HepG2 (cell line): ENCODE measurements around the gene CCDC3. TPM values are rescaled to one million over a fixed set of nuclear protein-coding genes. Genes with fewer than 3 reads are reported as not detected.

Experiments used
- ATAC-seq: fragments of 200-7000 bp; cut with Tn5 transposase; 3 replicates; pipeline ENCODE4 v1.9.1; 2020; ENCODE audit warnings: mild to moderate bottlenecking, moderate library complexity
- BruUV-seq: library from RNA; stranded (reverse); fragments of 400-500 nt; replicated peaks from 2 replicates; lab custom pipeline; 2021; lab: Mats Ljungman, UMichigan
- CTCF ChIA-PET: fragments of 300-600 bp; formaldehyde crosslinking; extraction: SDS; loops from one replicate; lab custom pipeline; 2021; ENCODE audit warnings: low total read pairs, inconsistent platforms, low intra/inter-chr PET ratio; lab: Yijun Ruan, JAX
- POLR2A ChIA-PET: fragments of 350-600 bp; sonication (Branson Sonifier 250); formaldehyde crosslinking; loops from one replicate; lab custom pipeline; 2020; ENCODE audit warnings: antibody characterized with exemption, inconsistent platforms; lab: Yijun Ruan, JAX
- DNase-seq: peaks from one replicate; pipeline ENCODE4 v3.0.0-alpha.2; 2015; ENCODE audit warnings: low spot score
- FAIRE-seq: peaks from 3 replicates; lab custom pipeline; 2011; peaks lifted over from hg19 to GRCh38; lab: Jason Lieb, UNC
- H2AFZ ChIP-seq: one replicate; pipeline ENCODE4 v1.6.1; 2011; ENCODE audit warnings: low read length, inconsistent platforms
- H3K27ac ChIP-seq: fragments of 300-600 bp; 3 replicates; pipeline ENCODE4 v1.8.0; 2011; ENCODE audit warnings: mixed run types, mild to moderate bottlenecking, mixed read lengths, low read length, inconsistent platforms; ENCODE audit not compliant: insufficient read depth; ENCODE audit errors: extremely low read length
- H3K27me3 ChIP-seq, 2 experiments: fragments of 200-600 bp in 1 of 2; 2 replicates in 1 of 2; 3 replicates in 1 of 2; pipeline versions ENCODE4 v1.6.0 to v1.8.0; 2011; ENCODE audit warnings: low read length in 2 of 2, mild to moderate bottlenecking in 2 of 2, moderate library complexity in 2 of 2, inconsistent platforms in 1 of 2; ENCODE audit not compliant: insufficient read depth in 2 of 2, control insufficient read depth in 1 of 2
- H3K36me3 ChIP-seq, 2 experiments: fragments of 200-600 bp in 1 of 2; replicated peaks in 1 of 2; 2 replicates in 1 of 2; 3 replicates in 1 of 2; pipeline versions ENCODE4 v1.5.1 to v1.8.0; 2011; ENCODE audit warnings: low read length in 2 of 2, inconsistent platforms in 1 of 2; ENCODE audit not compliant: insufficient read depth in 2 of 2, control insufficient read depth in 1 of 2
- H3K4me1 ChIP-seq: 2 replicates; pipeline ENCODE4 v1.5.1; 2012; ENCODE audit warnings: low read length, inconsistent platforms; ENCODE audit not compliant: insufficient read depth
- H3K4me2 ChIP-seq: 2 replicates; pipeline ENCODE4 v1.6.0; 2011; ENCODE audit warnings: low read depth, low read length, inconsistent platforms
- H3K4me3 ChIP-seq, 3 experiments: fragments of 200-600 bp in 1 of 3; sonication (generic), shearing (Covaris generic) in 1 of 3; replicated peaks in 1 of 3; 2 replicates each; pipeline ENCODE4 v1.5.1; 2011 to 2016; ENCODE audit warnings: low read length in 3 of 3, inconsistent platforms in 2 of 3, low read depth in 2 of 3, mild to moderate bottlenecking in 2 of 3, control low read depth in 1 of 3, mixed read lengths in 1 of 3; ENCODE audit not compliant: insufficient read depth in 1 of 3
- H3K79me2 ChIP-seq: one replicate; pipeline ENCODE4 v1.6.1; 2011; ENCODE audit warnings: low read length, inconsistent platforms; ENCODE audit not compliant: insufficient read depth
- H3K9ac ChIP-seq: 2 replicates; pipeline ENCODE4 v1.6.0; 2011; ENCODE audit warnings: mild to moderate bottlenecking, low read depth, low read length, inconsistent platforms; ENCODE audit not compliant: insufficient read depth
- H3K9me3 ChIP-seq: 2 replicates; pipeline ENCODE4 v1.5.1; 2012; ENCODE audit warnings: mild to moderate bottlenecking, low read length
- H4K20me1 ChIP-seq: 2 replicates; pipeline ENCODE4 v1.6.0; 2011; ENCODE audit warnings: inconsistent platforms, mild to moderate bottlenecking, low read length, moderate library complexity; ENCODE audit not compliant: insufficient read depth
- ARHGAP35 ChIP-seq: sonication (generic); formaldehyde crosslinking; IDR thresholded peaks from 2 replicates; pipeline ENCODE4 v1.9.0; 2022; ENCODE audit warnings: mild to moderate bottlenecking, inconsistent platforms, moderate library complexity, missing genetic modification reagents, borderline replicate concordance
- CCAR2 ChIP-seq: fragments of 200-400 bp; formaldehyde crosslinking; optimal IDR thresholded peaks from 2 replicates; pipeline ENCODE3; 2018; ENCODE audit warnings: low read depth, mild to moderate bottlenecking, low read length, moderate library complexity
- CTCF ChIP-seq: sonication (generic); formaldehyde crosslinking; IDR thresholded peaks from 2 replicates; pipeline ENCODE4 v1.5.0; 2020; ENCODE audit warnings: mild to moderate bottlenecking, missing genetic modification reagents, moderate library complexity
- MEIS2 ChIP-seq: sonication (generic); formaldehyde crosslinking; IDR thresholded peaks from 2 replicates; pipeline ENCODE4 v1.9.0; 2021; ENCODE audit warnings: mild to moderate bottlenecking, missing genetic modification reagents
- RAD21 ChIP-seq: fragments of 450-650 bp; formaldehyde crosslinking; IDR thresholded peaks from 2 replicates; pipeline ENCODE4 v1.5.0; 2020; ENCODE audit warnings: mild to moderate bottlenecking
- SMC3 ChIP-seq: IDR thresholded peaks from 2 replicates; pipeline ENCODE4 v1.6.1; 2011; ENCODE audit warnings: low read length, improper control_type of control experiment
- SRF ChIP-seq: IDR thresholded peaks from 2 replicates; pipeline ENCODE4 v1.6.1; 2011; ENCODE audit warnings: mild to moderate bottlenecking, low read depth, low read length, moderate library complexity
- STAG1 ChIP-seq: sonication (generic); formaldehyde crosslinking; IDR thresholded peaks from 2 replicates; pipeline ENCODE4 v1.4.0; 2020; ENCODE audit warnings: missing genetic modification reagents
- THAP7 ChIP-seq: sonication (generic); formaldehyde crosslinking; IDR thresholded peaks from 2 replicates; pipeline ENCODE4 v1.8.1; 2023; ENCODE audit warnings: mild to moderate bottlenecking, missing genetic modification reagents
- ZMYM4 ChIP-seq: sonication (generic); formaldehyde crosslinking; IDR thresholded peaks from 2 replicates; pipeline ENCODE4 v1.8.1; 2023; ENCODE audit warnings: mild to moderate bottlenecking, missing genetic modification reagents
- ZNF44 ChIP-seq: sonication (generic); formaldehyde crosslinking; IDR thresholded peaks from 2 replicates; pipeline ENCODE4 v1.5.1; 2020; ENCODE audit warnings: mild to moderate bottlenecking, missing genetic modification reagents
- WGBS: methylation state at CpG from one replicate; pipeline ENCODE4 v1.1.6; 2017; ENCODE audit warnings: low lambda C conversion rate; 5-methylcytosine and 5-hydroxymethylcytosine counted together
- in situ Hi-C: cut with HindIII; loops from 2 replicates; pipeline ENCODE4 v1.10.0; 2017; ENCODE audit warnings: low pct_unique_long_range_greater_than_20kb; ENCODE audit not compliant: extremely low pct_ligation_motif_present
- intact Hi-C: fragments of 100-400 bp; cut with micrococcal nuclease; formaldehyde crosslinking; loops from one replicate; pipeline ENCODE4 v1.10.0; 2022; ENCODE audit not compliant: unreplicated experiment
- polyA plus RNA-seq, 8 experiments: library from polyadenylated mRNA; depleted of rRNA in 3 of 8; stranded (reverse) in 7 of 8; unstranded in 1 of 8; fragments of >200 nt; fragmentation: Illumina TruSeq in 4 of 8; extraction: Trizol in 4 of 8; gene quantifications; 2 replicates each; pipeline versions ENCODE4 v1.2.1 to v1.2.3, GENCODE V29; 2011 to 2016; ENCODE audit warnings: low read depth in 4 of 8, missing spikeins in 1 of 8, mixed read lengths in 1 of 8; ENCODE audit not compliant: insufficient read depth in 1 of 8
- total RNA-seq, 5 experiments: library from RNA; depleted of rRNA; stranded (reverse); fragments of >200 nt; fragmentation: Illumina TruSeq; extraction: Trizol; gene quantifications; 2 replicates each; pipeline ENCODE4 v1.2.3, GENCODE V29; 2016; ENCODE audit warnings: low read depth in 1 of 5

The CCDC3 gene
- total and polyA plus RNA-seq, 2 of the 13 experiments (the other 11 are each of a cell fraction or from before 2014, with no cell fraction given): not detected

- no TSS peak for BruUV-seq
These were observed 99.4 kb downstream of the CCDC3 start for GRCh38 chr10:12902135-12902572.

More at GRCh38 chr10:12902135-12902572, 99.4 kb downstream of the CCDC3 start:
- peak; percentile 50 for DNase-seq
- TF ChIP-seq SMC3 (peak; percentile 53; the same call in 1 of the 2 replicates), ZMYM4 (CRISPR knock-in tag) (no peak), STAG1 (CRISPR knock-in tag) (peak; percentile 63), RAD21 (CRISPR knock-in tag) (peak; percentile 21; the same call in 1 of the 2 replicates), THAP7 (CRISPR knock-in tag) (no peak), MEIS2 (CRISPR knock-in tag) (no peak), SRF (peak; percentile 80; the same call in 1 of the 2 replicates), CCAR2 (no peak), ARHGAP35 (CRISPR knock-in tag) (no peak), CTCF (CRISPR knock-in tag) (peak; percentile 63), ZNF44 (CRISPR knock-in tag) (no peak)
- TF ChIP-seq, all 625 proteins: peak for 5
- Histone ChIP-seq H3K4me2 (no peak overlapping the region), H3K27ac (no peak overlapping the region), H4K20me1 (no peaks in the 10 kb centered on the region), H3K4me3 (no peak overlapping the region), H3K36me3 (no peaks in the 10 kb centered on the region), H3K4me1 (no peaks in the 10 kb centered on the region), H3K9me3 (no peaks in the 10 kb centered on the region), H3K27me3 (peaks cover 0 to 2% of the 10 kb centered on the region in 2 experiments; a peak in 2 of 5 replicates), H2AFZ (no peak overlapping the region), H3K9ac (no peak overlapping the region), H3K79me2 (no peaks in the 10 kb centered on the region)
- ChIA-PET CTCF (interaction anchor here (1.0 kb wide), 1 partner anchor 184 kb away, joined by 3 read pairs; no protein-coding TSS in a partner anchor), POLR2A (no interaction called here)
- WGBS: 0% methylated on average over 2 of the region's 2 CpGs
- intact Hi-C loops: loop anchor here (1.0 kb wide), 3 partner anchors 120 to 184 kb away; no protein-coding TSS in a partner anchor
- FAIRE-seq (no peak), ATAC-seq (peak; percentile 57; the same call in 2 of the 3 replicates)
- in situ Hi-C loops: loop anchor here (5.0 kb wide), 1 partner anchor 180 kb away; no protein-coding TSS in a partner anchor
